Measurements from ENCODE around the gene TOMM70.

Gene TOMM70

GRCh38 chr3:100411091-100411982, 10.4 kb upstream of the TOMM70 start:
- no peak for DNase-seq

- no peak for DNase-seq
Observed at GRCh38 chr3:100407977-100408532, 7.2 kb upstream of the TOMM70 start.

GRCh38 chr3:100407164-100407563, 6.3 kb upstream of the TOMM70 start:
- DNase-seq, result no peak

- DNase-seq, result no peak
Observed at GRCh38 chr3:100404250-100404548, 3.3 kb upstream of the TOMM70 start.

- DNase-seq, result peak; percentile 84
Observed at GRCh38 chr3:100403362-100404249, 2.7 kb upstream of the TOMM70 start.

GRCh38 chr3:100402891-100403290, 2.0 kb upstream of the TOMM70 start:
- peak; percentile 43 for DNase-seq

- peak; percentile 88 for DNase-seq
Observed at GRCh38 chr3:100402256-100402655, 1.4 kb upstream of the TOMM70 start.

GRCh38 chr3:100401674-100402041, 769 bp upstream of the TOMM70 start:
- DNase-seq, result peak; percentile 87

GRCh38 chr3:100400419-100400779, 490 bp downstream of the TOMM70 start:
- DNase-seq, result peak; percentile 51

GRCh38 chr3:100399341-100400071, 1.4 kb downstream of the TOMM70 start:
- DNase-seq, result peak; percentile 77

GRCh38 chr3:100396967-100397366, 3.9 kb downstream of the TOMM70 start:
- DNase-seq, result no peak

GRCh38 chr3:100395679-100396431, 5.0 kb downstream of the TOMM70 start:
- DNase-seq, result no peak

GRCh38 chr3:100389025-100389424, 11.9 kb downstream of the TOMM70 start:
- DNase-seq, result no peak

GRCh38 chr3:100386437-100387074, 14.3 kb downstream of the TOMM70 start:
- DNase-seq, result no peak

- DNase-seq, result no peak
Observed at GRCh38 chr3:100384733-100385525, 16.0 kb downstream of the TOMM70 start.

GRCh38 chr3:100376301-100376700, 24.6 kb downstream of the TOMM70 start:
- no peak for DNase-seq

GRCh38 chr3:100374521-100374920, 26.4 kb downstream of the TOMM70 start:
- DNase-seq, result no peak

- no peak for DNase-seq
Observed at GRCh38 chr3:100370756-100371155, 30.1 kb downstream of the TOMM70 start.

GRCh38 chr3:100368441-100368840, 32.4 kb downstream of the TOMM70 start:
- DNase-seq, result no peak

- no peak for DNase-seq
Observed at GRCh38 chr3:100366424-100366823, 34.5 kb downstream of the TOMM70 start.

- no peak for DNase-seq
Observed at GRCh38 chr3:100364421-100364820, 36.5 kb downstream of the TOMM70 start.

Measured in NCI-H82 (cell line).